Measurements from ENCODE around the gene ATP1B4.
"Not testable (repeated sequence)": the region's sequence is repeated elsewhere in the genome, so short reads cannot be mapped to it uniquely, and the experiment has no call there.

The ATP1B4 gene

DNA sequence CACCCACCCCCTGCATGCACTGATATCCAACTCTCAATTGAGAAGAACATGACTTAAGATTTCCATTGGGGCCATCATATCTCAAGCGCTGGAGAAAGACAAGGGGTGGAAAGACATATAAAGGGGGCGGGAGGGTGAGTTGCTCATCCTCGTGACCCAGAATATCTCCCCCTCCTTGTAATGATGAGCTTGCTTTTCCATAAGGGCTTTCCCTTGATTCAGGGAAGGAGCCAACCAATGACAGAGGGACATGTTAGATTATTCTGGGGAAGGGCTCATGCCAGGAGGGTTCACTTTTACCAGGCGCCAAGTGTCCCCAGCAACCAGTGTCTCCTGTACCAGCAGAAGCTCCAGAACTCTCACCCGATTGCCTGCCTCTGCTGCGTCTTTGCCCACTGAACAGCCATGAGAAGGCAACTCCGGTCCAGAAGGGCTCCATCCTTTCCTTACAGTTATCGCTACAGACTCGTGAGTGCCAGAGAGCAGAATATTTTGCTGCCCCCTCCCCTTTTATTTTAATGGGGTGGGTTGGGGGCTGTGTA is at the start of gene ATP1B4:
Gene ATP1B4, plus strand, starts transcription at position 326 of the 542 bp plus-strand sequence. Its CDS starts 80 bp downstream, at position 406.
- DNase-seq = no peak

DNA sequence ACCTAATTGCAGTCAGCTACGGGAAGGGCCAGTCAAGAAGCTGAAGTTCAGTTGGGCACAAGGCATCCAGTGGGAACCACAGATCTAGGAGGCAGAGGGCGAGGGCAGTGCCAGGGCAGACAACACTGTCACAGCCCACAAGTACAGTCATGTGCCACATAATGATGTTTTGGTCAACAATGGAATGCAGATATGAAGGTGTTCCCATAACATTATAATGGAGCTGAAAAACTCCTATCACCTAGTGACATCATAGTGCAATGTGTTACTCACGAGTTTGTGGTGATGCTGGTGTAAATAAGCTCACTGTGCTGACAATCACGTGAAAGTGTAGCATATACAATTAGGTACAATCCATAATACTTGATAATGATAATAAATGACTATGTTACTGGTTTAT is 46.1 kb upstream of the ATP1B4 start:
- DNase-seq = no peak

DNA sequence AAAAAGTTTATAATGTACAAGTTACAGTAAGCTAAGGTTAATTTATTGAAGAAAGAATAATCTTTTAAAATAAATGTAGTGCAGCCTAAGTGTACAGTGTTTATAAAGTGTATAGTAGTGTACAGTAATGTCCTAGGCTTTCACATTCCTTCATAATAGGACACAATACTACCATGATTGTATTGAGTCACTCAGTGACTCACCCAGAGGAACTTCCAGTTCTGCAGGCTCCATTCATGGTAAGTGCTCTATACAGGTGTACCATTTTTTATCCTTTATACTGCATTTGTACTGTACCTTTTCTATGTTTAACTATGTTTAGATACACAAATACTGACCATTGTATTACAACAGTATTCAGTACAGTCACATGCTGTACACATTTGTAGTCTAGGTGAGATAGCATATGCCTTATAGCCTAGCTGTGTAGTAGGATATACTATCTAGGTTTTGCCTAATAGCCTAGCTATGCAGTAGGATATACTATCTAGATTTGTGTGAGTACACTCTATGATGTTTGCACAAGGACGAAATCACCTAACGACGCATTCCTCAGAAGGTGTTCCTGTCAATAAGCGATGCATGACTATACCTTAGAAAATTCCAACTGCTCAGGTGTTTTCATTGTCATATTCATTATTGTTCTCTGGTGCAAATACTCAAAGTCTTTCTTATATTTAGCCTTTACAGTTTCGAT is 45.2 kb upstream of the ATP1B4 start:
- DNase-seq = no peak

DNA sequence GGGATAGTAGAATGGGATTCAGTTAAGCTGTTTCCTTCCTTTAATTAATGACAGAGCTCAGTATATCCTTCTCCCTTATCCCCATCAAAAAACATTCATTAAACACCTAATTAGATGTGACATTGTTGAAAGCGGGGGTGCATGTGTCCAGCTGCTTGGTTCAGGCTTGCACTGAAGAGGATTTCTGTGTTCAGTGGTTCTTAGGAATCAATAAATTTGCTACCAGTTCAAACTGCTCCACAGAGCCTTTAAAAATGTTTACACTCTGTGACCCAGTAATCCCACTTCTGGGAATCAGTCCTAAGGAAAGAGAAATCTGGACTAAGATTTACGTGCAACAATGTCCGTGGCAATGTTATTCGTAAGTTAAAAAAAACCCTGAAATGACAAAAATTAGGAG is 43.5 kb upstream of the ATP1B4 start:
- DNase-seq = no peak

DNA sequence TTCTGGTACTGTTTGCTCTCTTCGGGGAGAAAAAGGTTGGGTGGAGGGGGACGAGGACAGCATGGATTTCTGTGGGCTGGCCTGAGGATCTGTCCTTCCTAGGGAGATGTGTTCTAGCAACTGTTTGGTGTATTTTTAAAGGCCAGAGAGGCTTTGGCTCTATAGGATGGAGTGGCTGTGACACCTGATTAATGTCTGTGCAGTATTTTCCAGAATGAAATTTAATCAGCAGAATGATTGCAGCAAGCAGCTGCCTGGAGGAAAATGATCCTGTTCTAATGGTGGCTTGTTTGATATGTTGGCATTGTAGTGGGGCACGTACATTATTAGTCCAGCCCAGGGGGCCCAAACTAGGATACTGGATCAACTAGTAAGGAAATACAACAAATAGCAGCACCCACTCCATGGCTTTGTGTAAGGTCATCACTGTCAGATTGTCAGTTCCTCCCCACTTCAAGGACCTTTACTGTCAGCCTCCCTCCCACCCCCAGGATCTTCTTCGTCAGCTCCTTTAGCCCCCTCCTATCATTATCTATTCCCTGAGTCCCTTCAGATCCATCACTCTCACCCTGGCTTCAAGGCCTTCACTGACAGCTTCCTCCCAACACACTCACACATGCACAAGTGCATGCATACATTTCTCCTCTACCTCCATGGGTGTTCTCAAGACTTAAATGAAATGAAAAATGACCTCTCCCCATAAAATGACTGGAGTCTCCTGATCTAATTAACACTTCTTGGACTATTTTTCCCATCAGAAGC is 40.2 kb upstream of the ATP1B4 start:
- DNase-seq = no peak

DNA sequence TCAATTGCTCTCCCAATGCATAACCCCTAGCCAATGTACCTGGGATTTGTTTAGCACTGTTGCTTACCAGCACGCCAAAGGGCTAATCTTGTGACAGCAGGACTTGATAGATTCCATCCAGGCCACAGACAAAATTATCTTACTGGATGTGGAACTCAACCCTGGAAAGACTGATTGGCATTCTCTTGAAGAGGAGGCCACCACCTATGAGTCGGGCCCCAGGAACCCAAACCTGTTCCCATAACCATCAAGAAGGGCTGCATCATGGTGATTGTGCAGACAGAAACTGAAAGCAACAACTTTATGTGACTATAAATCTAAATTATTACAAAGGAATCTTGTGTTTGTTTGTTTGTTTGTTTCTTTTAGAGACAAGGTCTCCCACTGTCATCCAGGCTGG is 30.8 kb upstream of the ATP1B4 start:
- no peak for DNase-seq

DNA sequence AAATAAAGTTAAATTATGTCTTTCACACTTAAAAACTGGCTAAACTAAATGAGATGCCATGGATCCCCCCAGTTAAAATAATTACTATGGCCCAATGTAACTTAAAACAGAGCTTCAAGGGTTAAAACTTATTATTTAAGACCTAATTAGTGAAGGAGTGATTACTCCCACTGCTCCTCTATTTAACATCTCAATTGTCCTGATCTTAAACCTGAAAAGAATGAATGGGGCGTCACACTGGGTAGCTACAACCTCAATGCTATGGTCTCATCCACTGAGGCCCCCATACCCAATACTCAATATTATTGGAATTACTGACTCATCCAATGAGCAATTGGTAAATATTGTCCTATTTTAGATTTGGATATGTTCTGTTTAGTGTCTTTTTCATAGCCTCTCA is 29.5 kb upstream of the ATP1B4 start:
- DNase-seq = no peak

DNA sequence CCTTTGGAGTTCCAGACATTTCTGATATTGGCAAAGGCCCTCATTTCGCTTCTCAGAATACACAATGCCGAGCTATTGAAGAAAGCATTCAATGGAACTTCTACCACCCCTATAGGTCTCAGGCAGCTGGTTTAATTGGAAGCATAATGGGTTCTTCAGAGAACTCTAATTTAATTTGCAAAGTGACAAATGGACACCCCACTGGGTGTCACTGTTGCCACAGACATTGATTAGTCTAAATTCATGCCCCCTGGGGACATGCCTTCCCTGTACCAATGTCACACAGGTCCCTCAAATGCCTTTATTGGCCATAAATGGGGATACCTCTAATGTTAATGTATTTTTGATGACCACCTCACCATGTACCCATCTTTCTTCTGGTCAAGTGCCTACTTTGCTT is 27.7 kb upstream of the ATP1B4 start:
- no peak for DNase-seq

DNA sequence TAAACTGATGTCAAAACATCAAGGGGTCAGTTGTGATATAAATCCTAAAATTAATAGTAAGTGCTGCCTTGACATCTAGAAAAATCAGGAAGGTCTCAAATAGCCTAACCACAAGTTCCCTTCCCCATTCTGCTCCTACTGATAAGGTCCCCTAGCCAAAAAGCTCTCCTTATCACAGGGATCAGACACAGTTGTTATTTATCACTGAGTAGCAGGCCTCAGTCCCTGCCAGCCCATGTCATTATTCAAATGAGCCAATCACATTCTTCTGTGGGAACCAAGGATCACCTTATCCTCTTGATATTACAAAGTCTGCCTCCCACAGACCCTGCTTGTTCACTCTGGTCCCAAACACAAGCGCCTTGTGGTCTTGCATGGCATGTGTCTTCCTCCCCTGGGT is 27.3 kb upstream of the ATP1B4 start:
- DNase-seq = peak in 1 of 2 donors; percentile 14

DNA sequence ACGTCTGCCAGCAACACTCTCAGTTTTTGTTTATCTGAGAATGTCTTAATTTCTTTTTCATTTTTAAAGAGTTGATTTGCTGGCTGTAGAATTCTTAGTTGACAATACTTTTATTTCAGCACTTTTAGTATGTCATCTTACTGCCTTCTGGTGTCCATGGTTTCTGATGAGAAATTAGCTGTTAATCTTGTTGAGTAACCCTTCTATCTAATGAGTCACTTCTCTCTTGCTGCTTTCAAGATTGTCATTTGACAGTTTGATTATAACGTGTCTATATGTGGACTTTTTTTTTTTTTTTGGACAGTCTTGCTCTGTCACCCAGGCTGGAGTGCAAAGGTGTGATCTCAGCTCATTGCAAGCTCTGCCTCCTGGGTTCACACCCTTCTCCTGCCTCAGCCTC is 26.6 kb upstream of the ATP1B4 start:
- DNase-seq = no peak

DNA sequence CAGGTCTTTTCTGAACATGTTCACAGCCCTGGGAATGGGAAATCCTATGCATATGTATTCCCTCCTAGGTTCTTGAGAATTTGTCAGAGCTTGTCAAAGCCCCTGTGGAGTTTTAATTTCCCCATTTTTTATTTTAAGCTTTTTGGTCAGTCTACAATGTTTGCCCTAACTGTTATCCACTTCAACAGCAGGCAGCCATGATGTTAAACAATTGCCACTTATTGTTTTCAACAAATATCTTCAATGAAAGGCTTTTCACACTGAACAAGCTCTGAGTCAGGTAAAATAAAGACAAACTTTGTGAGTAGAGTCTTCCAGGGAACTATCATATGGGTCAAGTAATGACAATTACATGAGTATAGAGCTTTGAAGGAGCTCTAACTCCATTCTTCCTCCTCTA is 25.0 kb upstream of the ATP1B4 start:
- DNase-seq = no peak

DNA sequence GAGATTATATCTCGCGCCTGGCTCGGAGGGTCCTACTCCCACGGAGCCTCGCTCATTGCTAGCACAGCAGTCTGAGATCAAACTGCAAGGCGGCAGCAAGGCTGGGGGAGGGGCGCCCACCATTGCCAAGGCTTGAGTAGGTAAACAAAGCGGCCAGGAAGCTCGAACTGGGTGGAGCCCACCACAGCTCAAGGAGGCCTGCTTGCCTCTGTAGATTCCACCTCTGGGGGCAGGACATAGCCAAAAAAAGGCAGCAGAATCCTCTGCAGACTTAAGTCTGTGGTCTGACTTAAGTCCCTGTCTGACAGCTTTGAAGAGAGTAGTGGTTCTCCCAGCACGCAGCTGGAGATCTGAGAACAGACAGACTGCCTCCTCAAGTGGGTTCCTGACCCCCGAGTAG is 17.3 kb upstream of the ATP1B4 start:
- DNase-seq = not testable (repeated sequence)

DNA sequence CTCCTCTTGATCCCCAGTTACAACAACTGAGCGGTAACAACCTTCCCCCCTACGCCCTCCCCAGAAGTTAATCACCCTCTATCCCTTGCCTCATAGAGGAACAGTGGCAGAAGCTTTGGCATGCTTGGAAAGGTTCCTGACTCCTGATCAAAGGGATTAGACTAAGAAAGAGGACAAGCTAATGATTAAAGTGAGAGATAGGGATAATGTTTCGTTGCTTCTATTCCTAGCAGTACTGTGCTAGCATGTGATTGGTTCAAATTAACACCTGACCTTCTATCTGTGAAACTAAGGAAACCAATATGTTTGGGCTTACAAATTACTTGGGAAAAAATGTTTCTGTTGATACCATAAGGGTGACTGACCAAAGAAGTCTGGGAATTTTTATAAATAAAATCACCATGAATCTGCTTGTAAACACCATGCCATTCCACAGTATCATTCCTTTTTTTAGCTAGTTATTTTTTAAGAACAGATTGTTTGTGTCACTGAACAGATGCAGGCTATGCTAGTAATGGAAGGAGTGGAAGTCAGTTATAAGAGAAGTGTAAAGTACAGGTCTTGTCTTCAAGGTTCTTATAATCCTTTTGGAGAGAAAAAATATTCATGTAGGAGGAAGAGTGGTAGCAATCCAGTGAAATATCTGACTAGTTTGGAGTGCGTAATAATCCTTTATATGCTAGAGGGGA is 11.3 kb upstream of the ATP1B4 start:
- DNase-seq = no peak

DNA sequence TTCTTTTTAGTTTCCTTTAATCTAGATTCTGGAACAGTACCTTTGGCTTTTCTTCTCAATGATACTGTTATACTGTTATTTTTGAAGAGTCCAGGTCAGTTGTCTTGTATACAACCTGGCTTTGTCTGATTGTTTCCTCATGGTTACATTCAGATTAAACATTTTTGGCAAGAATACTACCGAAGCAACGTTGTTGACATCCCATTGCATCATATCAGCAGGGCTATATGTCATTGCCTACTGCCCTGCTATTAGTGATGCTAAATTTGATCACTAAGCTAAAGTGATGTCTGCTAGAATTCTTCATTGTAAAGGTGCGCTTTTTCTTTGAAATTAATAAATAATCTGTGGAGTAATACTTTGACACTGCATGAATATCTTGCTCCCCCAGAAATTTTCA is 5.8 kb upstream of the ATP1B4 start:
- no peak for DNase-seq

DNA sequence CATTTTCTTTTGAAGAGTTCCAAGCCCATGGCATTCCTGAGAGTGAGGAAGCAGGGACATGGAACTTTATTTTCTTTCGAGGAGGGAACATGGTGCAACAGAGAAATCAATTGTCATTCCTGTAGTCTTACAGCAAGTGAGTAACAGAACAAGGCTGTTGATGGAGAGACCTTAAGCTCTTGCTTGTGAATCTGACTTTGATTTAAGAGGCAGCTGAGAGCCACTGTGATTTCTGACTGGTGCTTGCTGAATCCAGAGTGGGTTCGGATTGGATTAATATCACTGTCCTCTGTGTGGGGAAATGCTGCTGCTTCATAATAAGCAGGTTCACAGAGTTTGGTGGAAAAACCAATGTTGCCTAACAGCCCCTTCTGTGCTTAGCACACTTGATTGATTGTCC is 4.7 kb upstream of the ATP1B4 start:
- DNase-seq = no peak

DNA sequence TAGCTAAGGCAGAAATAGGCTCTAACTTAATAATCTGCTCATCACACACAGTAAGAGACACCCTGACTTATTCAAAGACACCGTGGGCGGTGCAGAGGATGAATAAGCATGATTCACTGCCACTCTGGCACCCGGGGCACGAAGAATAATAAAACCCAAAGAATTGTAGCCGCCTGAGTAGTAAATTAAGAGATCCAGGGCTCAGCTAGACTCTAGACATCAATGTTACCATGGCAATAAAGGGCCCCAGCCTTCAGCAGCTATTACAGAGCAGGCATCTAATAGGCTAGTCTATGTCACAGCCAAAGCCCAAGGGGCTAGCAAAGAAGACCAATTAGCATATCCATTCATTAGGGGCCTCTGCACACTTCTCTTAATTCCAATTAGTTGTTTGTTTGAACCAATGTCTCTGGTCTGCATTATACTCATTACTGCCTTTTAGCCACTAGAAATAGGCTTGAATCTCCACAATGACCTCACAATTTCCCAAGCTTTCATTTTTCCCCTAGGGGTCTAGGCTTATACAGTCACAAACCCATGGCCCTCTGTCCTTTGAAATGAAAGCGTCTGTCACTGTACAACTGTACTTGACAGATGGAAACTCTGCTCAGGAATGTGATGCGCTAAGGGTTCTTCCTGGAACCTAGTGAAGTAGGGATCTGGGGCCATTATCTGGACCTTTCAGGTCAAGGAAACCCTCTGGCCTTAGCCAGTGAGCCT is 3.0 kb upstream of the ATP1B4 start:
- DNase-seq = no peak

DNA sequence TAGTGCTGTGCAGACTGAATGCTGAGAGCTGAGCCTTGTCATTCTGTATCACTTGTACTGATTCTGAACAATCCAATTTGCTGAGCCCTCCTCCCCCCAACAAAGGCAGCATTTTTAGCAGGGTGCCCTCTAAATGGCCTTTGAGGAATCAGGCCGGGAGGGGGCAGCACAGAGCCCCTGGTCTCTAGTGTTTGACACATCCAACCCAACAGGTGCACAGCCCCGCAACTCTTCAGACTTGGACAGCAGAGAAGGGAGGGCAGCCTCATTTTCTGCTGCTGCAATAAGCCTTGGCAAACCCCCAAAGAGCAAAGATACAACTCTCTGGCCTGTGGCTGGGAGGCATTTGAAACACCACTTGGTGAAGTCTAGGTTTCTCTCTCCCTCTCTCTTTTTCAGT is 3.4 kb downstream of the ATP1B4 start:
- DNase-seq = no peak

DNA sequence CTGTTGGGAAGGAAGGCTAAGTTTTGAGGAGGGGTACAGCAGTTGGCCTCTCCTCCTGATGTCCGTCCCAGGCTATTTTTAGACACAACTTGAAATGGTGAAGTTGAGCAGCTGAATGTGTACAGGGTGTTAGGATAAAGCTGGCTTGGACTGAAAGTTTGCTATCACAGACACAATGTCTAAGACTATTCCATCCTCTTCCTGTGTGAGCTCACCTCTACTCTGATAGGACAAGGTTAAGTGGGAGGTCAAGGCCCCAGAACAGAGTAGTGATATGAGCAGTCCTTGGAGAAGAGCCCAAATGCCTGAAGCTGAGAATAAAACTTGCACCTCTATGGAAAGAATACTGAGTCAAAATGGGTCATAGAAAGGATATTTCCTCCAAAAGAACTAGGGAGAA is 4.1 kb downstream of the ATP1B4 start:
- no peak for DNase-seq

DNA sequence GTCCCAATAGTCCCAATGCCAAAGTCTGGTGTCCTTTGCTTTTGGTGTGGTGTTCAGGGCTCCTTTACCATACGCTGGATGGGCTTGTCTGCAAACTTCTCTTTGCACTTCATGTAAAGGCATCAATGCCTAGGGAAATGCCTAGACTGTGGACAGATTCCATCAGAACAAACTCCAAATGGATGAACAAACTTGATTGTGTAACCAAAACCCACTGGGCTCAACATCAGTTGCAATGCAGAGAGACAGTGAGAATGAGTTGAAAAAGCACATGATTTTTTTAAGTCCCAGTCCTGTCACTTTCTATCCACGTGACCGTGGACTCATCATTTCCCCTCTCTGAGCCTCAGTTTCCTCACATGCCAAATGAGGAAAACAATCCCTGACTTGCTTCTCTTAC is 4.9 kb downstream of the ATP1B4 start:
- DNase-seq = no peak

DNA sequence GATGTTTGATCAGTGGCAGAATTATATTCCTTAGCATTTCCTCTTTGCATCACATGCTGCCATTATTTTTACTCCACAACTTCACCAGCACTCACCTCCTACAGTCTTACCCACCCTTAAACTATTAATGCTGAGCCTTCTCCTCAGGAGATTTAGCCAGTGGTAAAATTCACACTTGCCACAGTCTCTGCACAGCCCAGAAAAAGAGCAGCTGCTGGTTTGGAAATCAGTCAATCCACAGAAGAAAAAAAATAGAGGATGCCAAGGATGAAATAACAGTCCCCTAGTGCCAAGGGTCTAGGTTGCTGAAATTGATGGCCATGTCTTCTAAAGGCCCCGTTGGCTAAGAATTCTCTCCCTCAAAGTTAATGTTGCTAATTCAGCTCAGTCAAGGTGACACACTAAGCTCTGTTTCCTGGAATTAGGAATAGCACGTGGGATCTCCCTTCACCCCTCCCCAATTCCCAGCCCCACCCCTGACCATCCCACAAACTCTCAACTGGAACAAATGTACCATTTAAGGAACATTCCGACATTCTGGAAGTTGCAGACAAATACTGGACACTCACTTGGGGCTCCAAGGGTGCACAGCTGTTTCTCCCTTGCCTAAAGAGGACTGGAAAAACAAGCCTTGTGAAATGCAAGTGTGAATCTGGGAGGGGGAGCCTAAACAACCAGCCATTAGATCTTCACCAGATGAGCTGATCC is 5.7 kb downstream of the ATP1B4 start:
- no peak for DNase-seq

DNA sequence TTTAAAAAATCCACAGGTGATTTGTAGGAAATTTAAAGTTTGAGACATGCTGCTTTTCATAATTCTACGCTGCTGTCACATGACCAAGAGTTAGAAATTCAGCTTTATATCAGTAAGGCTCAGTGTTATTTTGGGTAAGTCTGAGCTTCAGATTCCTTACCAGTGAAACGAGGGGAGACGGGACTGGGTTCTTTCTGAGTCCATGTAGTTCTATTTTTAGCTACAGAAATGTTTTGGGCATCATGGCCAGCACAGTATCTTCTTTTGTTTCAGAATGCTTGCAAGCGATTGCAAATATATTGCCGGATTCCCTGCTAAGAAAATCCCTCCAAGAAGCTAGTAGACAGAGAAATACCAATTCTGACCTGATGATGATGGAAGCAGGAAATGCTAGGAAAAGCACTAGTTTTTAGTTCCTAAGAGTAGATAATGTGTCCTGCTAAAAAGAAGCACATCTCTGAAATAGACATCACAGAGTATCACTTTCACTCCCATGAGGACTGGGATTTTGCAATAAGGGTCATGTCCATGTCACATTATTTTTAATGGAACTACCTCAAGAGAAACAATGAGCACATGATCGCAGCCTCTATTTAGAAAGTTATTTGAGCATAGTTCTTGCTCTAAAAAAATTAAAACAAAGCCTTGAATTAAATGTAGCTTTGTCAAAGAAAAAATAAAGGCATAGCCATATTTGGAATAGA is 10.9 kb downstream of the ATP1B4 start:
- no peak for DNase-seq

DNA sequence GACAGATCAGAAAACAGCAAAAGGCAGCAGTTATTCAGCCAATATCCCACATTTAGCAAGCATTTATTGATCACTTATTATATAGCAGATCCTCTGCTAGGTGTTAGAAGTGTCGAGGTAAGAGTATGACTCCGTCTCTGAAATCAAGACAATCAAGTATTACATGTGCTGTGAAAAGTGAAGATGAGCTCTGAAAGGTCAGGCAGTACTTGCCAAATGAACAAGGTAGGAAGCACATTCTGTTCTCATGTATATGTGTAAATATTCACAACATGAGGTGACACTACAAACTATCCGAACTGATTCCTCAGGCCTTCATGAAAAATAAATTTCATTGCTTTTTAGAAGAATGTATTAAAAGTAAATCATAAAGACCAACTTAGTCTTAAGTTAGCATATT is 15.3 kb downstream of the ATP1B4 start:
- no peak for DNase-seq
